ENCODE measurements around the gene GAB2.
"Not testable (repeated sequence)": the region's sequence is repeated elsewhere in the genome, so short reads cannot be mapped to it uniquely, and the experiment has no call there.

The GAB2 gene

DNA sequence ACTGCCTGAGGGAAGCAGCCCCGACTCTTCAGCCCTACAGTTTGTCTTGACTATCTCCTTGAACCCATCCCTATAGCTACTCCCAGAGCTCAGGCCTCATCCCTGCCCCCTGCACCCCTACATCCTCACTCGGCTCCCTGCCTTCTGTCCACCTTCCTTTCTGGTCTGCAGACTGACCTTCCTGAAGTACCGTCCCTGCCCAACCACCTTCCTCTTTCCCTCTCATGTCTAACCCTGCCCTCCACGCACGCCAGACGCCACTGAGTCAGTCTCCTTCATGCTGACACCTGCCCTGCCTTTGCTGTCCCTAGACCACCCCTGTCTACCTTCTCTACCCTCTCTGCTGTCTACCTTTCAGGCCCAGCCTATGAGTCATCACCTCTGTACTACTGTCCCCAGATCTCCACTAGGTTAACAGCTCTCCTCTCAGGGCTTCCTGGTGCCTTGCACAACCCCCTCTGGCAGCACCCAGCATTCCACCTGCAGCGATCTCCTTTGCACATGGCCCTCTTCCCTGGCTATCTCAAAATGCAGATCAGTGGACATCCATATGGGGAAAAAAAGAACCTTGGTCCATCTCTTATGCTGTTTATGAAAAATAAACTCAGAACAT lies 238.1 kb downstream of the GAB2 start:
- DNase-seq: no peak

DNA sequence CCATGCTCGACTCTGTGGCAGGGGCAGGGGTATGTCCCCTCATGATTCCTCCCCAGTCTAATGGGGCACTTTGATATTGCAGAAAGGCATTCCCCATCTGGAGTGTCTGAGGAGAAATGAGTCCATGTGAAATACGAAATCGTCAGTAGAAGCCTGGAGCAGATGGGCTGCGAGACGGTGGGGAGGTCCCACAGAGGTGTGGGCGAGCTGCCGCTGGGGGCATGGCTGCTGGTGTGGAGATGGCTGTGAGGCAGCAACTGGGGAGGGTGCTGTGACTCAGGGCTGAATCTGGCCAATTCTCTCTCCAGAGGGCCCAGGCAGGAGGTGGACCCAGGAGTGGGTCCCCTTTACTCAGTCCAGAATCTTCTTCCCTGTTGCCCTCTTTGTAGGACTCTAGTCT lies 240.4 kb downstream of the GAB2 start:
- no peak for DNase-seq

DNA sequence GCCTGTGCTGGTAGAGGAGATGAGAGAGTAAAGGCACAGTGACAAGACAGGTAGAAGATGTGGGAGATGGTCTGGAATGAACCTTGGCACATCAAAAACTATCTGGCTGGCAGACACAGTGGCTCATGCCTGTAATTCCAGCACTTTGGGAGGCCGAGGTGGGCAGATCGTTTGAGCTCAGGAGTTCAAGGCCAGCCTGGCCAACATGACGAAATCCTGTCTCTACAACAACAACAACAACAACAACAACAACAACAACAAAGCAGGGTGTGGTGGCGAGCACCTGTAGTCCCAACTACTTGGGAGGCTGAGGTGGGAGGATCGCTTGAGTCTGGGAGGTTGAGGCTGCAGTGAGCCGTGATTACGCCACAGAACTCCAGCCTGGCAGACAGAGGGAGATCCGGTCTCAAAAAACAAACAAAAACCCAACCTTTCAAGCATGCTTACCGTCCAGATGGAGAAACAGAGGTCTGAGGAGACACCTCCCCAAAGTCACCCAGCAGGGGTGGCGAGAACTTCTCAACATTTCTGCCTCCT lies 240.9 kb downstream of the GAB2 start:
- DNase-seq: no peak

DNA sequence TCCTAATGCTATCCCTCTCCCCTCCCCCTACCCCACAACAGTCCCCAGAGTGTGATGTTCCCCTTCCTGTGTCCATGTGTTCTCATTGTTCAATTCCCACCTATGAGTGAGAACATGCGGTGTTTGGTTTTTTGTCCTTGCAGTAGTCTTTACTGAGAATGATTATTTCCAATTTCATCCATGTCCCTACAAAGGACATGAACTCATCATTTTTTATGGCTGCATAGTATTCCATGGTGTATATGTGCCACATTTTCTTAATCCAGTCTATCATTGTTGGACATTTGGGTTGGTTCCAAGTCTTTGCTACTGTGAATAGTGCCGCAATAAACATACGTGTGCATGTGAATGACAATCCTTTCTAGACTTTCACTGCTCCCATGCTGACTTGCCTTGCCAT lies 241.8 kb downstream of the GAB2 start:
- DNase-seq: not testable (repeated sequence)

DNA sequence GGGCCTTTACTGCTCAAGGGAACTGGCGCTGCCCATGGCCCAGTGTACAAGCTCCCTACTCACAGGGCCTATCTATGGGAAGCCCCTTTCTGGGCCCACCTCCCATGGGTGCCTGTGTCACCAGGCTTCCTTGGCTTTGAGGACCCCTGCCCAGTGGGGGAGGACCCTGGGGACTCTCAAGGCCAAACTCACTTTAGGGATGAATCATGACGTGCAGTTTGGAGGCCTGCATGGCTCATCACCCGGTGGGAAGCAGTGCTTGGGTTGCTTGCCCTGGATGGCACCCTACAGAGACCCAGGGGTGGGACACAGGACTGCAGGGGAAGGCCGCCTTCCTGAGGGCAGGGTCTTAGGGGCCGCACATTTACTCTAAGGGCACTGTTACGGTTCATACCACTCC lies 245.7 kb downstream of the GAB2 start:
- DNase-seq: no peak

DNA sequence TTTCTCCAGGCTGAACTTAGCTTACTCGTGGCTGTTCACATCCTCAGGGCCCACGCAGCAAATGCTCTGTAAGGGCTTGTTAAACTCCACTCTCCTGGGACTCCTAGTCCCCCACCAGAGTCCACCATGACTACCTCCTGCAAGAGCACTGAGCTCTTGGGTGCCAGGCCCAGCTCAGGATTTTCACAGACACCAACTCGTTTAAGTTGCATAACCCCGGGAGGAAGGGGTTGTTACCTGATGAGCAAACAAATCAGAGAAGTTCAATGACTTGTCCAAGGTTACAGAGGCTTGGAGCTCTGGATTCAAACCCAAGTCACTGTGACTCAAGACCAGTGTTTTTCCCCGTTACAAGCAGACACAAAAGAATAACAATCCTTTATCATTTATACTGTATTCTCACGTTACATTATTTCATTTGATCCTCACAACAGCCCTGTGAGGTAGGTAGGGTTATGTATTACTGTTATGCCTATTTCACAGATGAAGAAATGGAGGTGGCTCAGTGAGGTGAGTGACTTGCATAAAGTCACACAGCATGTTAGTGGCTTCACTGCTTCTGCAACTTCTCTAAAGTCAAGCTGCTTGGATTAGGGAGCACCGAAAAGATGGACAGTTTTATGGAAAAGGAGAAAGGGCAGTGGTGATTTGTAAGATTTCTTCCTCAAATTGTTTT lies 246.6 kb downstream of the GAB2 start:
- no peak for DNase-seq

DNA sequence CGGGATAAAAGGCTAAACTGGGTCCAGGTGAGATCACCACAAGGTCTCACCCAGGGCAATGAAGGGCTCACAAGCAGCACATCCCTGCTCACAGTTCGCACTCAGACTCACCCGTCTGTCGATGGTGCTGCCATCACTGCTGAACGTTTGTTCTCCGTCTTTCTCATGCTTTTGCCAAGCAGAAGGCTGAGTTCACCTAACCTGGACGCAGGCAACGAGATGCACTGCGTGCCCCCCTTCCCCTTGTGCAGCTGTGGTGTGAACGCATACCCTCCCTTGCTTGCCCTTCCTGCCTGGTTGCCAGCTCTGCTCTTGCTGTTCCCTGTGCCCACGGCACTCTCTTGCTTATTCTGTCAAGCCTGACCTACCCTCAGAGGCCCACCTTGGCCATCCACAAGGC lies 247.2 kb downstream of the GAB2 start:
- no peak for DNase-seq

DNA sequence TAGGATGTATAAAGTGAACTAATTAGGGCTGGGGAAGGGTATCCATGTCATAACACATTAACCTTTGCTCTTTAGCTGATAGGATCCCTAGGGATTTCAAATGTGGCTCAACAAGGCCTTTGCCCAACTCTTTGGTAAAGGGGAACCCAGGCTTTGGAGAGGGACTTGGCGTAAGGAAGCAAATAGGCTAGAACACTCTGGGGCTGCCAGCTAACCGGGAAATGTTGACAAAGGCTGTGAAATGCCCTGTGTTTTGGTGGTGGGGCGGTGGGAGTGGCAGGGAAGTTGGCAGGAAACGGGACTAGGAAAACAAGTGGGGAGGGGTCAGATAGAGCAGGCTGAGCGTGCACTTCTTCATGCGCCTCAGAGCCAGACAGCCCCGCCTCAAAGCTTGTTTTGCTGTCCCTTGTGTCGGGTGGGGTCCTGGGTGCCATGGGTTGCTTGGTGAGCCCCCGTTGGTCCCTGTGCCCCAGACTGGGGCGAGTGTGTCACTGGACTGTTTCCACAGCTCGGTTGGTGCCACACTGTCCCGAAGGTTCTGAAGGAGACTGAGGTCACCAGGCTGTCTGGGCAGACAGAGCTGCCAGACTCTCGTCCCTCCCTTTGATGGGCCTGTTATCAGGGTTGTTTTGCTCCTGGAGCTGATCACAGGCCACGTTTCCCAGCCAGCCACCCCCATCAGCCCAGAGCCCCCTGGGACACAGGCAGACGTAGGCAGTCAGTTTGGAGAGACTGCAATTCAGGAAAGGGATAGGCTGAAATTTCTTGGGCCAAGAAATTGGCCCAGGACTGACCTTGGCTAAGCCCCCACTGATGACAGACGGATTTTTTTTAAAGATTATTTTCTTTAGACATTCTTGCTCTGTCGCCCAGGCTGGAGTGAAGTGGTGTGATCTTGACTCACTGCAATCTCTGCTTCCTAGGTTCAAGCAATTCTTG lies 248.8 kb downstream of the GAB2 start:
- DNase-seq: no peak

DNA sequence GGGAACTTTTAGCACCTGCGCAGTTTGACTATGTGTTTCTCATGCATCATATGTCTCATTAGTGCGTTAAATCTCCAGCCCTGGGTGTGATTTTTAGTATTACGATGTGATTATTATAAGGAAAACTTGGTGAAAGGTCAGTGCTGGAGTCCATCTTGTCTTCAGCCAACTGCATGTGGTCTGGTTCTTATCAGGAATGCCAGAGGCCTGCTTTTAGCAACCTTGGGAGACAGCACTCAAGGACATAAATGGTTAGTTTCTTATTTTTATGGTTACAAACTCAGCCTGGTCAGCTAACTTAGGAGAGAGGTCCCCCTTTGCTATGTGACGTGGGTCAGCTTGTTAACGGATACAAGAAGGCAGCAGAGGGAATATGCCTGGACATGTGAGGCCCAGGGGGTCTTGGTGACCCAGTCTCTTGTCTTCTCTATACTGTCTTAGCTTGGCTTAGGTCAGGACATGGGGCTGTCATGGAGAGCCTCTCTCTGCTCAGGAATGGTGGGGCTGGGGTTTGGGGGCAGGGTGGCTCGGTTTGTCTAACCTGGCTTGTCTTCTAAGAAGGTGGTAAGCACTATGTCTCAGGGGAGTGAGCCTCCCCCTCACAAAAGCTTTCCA lies 250.7 kb downstream of the GAB2 start:
- no peak for DNase-seq
